ENCODE measurements around the gene MAMDC2.

The MAMDC2 gene

DNA sequence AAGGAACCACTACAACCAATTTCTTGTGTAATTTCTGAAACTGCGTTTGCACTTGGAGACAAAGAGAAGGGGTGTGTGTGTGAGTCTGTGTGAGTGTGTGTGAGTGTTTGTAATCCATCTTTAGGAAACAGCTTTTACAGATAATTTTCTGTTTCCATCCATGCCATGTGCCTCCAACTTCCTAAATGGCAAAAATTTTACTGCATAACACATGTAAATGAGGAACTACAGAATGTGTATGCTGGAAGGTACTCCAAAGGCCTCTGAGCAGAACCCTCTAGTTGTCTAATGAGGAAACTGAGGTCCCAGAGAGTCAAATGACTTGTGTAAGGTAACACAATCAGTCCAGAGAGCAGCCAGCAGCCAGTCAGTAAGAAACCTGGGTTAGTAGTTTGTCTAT lies 20.8 kb downstream of the MAMDC2 start:
- DNase-seq (ENCODE audit: low spot score) = no peak

GRCh38 chr9:70065572-70065971 lies 21.9 kb downstream of the MAMDC2 start:
- no peak for DNase-seq (ENCODE audit: low spot score)

GRCh38 chr9:70066418-70066817 lies 22.8 kb downstream of the MAMDC2 start:
- no peak for DNase-seq (ENCODE audit: low spot score)

DNA sequence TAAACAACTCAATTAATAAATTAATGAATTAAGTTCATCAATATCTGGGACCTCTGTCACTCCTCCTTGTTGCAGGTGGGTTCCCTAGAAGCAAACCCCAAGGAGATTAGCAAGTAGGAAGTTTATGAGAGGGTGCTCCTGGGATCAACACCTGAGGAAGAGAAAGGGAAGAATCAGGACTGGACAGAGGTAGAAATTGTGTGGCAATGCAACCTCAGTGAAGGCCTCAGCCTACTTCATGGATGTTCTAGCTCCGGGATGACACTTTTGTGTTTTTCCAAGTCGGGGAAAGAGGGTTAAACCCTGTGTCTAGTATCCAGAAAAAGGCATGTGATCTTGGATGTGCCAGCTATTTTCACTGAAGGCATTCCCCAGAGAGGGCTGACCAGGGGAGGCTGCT lies 23.2 kb downstream of the MAMDC2 start:
- DNase-seq (ENCODE audit: low spot score) = no peak

- DNase-seq (ENCODE audit: low spot score) = no peak
Observed at GRCh38 chr9:70069704-70070103, 26.1 kb downstream of the MAMDC2 start.

DNA sequence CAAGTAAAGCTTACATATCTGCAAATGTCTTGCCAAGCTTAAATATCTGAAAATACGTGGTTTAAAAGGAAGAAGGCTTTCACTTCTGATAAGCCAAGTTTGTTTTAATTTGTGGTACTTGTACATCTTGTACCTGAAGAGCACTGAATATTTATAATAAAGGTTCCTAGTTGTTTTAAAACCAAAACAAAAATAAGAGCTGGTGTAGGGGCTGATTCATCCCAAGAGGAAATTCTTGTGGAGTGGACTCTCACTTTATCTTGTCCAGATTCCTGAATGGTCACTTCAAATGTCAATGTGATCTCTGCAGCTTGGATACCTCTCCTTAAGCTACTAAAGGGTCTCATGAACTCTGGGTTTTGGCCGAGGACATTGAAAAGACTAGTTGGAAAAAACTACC lies 29.5 kb downstream of the MAMDC2 start:
- no peak for DNase-seq (ENCODE audit: low spot score)

DNA sequence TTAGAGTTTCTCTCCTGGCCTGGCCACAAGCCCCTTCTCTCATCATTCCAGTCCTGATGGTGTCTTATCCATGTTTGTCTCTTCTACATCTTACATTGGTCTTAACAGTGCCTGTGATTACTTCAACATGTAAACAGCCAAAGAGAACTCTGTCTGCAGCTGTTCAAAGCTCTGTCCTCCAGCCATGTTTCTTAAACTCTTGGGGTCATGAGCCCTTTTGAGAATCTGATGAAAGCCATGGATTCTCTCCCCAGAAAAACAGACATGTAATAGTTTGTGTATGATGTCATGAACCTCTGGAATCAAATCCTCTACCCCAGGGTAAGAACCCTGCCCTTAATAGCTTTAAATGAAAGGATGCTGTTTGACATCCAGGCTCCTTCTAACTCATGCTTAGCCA lies 30.1 kb downstream of the MAMDC2 start:
- DNase-seq (ENCODE audit: low spot score) = no peak

DNA sequence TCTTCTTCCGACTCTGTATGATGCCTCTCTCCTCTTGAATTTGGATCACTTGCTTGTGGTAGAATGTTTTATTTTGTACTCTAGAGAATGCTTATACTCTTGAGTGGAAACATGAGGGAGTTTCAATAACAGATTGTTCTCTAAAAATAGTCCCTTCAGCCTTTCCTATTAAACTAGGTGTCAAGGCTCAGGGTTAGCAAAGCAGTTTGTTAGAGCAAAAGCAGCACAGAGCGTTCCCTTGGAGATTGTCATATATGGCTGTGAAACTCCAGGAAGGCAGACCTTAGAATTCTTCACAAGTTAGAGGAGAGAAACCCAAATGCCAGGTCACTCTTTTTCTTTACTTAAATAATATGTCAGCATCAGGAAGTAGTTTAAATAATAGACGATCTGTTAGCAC lies 33.0 kb downstream of the MAMDC2 start:
- DNase-seq (ENCODE audit: low spot score) = no peak

DNA sequence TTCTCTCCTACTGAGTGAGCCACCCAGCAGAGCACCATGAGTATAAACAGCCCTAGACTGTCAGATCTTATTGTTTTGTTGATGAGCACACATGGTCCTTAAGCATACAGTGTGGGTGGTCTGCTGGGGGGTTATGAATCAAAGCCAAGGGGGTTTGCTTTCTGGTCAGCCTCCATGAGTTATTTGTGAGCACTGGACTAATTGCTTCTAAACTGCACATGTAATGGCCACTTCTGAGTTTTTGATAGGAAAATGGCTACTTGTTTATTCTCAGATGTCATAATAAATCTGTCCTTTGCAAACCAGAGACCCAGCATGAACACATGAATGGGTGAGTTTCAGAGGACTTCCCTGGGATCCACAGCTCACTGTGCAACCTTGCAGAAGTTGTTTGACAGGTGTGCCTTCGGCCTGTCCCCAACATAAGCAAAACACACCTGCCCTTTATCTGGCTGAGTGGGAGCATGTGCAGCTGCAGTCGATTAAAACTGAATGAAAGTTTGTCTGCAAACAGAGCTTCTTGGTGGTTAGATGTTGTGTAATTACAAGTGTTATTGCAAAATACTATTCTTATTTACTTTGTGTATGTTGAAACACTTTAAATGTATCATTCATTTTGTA lies 35.9 kb downstream of the MAMDC2 start:
- no peak for DNase-seq (ENCODE audit: low spot score)

DNA sequence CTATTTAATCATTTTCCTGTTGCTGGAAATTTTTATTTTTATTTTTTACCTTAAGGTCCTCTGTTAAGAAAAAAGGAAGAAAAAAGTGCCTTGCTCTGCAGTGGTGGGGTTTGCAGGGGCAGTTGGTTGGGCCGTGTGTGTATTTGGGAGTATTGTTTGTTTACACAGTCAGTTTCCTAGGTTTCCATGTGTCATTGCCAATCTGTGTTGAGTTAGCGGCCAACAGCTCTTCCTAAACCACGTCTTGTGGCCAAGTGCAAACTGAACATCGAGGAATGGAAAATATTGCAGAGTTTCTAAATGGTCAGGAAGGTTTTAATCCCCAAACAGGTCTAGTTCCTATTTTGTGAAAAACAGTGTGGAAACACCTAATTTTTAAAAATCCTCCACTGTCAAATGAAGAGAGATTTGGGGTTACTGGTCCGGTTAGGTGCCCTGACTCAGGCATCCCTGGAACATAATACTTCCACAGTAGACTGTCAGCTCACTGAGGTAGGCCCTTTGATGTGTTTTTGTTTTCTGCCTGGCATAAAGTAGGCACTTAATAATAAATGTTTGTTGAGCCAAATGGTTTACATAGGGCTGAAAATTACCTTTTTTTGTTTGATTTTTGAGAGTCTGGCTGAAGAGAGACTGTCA lies 37.0 kb downstream of the MAMDC2 start:
- DNase-seq (ENCODE audit: low spot score) = no peak

DNA sequence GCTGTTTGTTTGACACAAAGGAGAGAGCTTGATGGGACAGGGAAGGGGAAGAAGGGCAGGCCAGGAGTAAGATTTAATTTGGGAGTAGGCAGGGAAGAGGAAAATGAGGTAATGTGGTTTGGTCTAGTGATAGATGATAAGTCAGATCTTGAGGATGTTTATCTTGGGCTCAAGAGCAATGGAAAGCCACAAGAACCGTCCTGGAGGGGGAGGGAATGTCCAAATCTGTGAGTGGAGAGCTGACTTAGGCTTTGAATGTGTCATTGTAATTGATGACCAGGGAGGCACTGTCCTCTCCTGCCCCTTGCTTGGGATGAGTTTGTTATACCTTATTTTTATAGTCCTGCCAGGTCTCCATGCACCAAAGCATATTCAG lies 37.5 kb downstream of the MAMDC2 start:
- no peak for DNase-seq (ENCODE audit: low spot score)

GRCh38 chr9:70083429-70083828 lies 39.8 kb downstream of the MAMDC2 start:
- DNase-seq (ENCODE audit: low spot score) = no peak

- DNase-seq (ENCODE audit: low spot score) = no peak
Observed at GRCh38 chr9:70085241-70085640, 41.6 kb downstream of the MAMDC2 start.

DNA sequence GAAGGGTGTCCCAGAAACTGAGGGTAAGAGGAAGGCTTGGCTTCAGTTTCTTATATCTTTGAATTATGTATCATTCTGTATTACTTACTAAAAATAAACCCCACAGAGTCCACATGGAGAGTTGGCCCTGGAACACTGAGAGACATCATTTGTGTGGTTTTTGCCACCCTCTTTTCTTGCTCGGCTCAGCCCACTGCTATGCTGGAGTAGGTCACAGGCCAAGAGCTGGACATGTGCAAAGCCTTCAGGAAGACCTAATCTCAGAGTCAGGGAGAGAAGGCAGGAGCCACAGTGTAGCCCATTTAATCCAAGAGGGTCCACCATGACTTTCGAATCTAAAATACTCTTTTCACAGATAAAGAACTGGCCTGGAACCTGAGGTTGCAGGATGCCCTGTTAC lies 47.5 kb downstream of the MAMDC2 start:
- no peak for DNase-seq (ENCODE audit: low spot score)

- no peak for DNase-seq (ENCODE audit: low spot score)
Observed at GRCh38 chr9:70091572-70091971, 47.9 kb downstream of the MAMDC2 start.

- DNase-seq (ENCODE audit: low spot score) = no peak
Observed at GRCh38 chr9:70092190-70092589, 48.5 kb downstream of the MAMDC2 start.

DNA sequence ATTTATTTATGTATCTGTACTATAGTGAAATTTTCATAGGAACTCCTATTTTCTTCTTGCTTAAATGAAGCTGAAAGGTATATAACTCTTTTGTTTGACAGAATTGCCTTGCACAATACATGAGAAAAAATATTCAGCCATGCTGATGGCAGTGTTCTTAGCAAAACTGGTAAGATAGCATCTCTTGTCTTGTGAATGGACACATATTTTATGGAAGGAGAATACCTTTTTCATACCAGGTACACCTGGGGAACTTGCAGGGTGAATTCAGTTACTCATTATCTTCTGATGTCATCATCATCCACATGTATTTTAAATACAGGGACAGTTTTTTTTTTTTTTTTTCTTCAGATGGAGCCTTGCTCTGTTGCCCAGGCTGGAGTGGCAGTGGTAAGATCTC lies 49.4 kb downstream of the MAMDC2 start:
- DNase-seq (ENCODE audit: low spot score) = no peak

- no peak for DNase-seq (ENCODE audit: low spot score)
Observed at GRCh38 chr9:70093944-70094343, 50.3 kb downstream of the MAMDC2 start.

GRCh38 chr9:70094747-70095146 lies 51.1 kb downstream of the MAMDC2 start:
- DNase-seq (ENCODE audit: low spot score) = no peak

DNA sequence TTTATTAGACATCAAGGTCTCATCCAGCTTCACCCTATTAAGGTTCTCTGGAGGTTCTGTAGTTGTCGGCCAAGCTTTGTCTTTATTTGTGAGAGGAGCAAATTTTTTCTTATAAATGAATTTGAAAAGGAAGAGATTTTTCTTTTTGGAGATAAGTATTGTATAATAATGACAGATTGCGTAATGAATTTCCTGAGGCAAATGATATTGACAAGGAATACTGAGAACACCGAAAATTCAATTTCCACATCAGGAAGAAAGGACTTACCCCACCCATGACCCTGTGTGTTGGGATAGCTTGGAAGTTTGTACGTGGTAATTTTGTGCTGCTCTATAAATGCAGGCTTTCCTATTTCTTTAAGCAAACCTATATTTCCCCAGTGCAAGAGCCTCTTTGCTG lies 53.5 kb downstream of the MAMDC2 start:
- DNase-seq (ENCODE audit: low spot score) = no peak

- no peak for DNase-seq (ENCODE audit: low spot score)
Observed at GRCh38 chr9:70100362-70100761, 56.7 kb downstream of the MAMDC2 start.

- DNase-seq (ENCODE audit: low spot score) = no peak
Observed at GRCh38 chr9:70101265-70101664, 57.6 kb downstream of the MAMDC2 start.

GRCh38 chr9:70105147-70105546 lies 61.5 kb downstream of the MAMDC2 start:
- no peak for DNase-seq (ENCODE audit: low spot score)

- DNase-seq (ENCODE audit: low spot score) = no peak
Observed at GRCh38 chr9:70106571-70106970, 62.9 kb downstream of the MAMDC2 start.
